Breast epithelium (tissue), 3 donors: ENCODE measurements around the gene TBR1.

Experiments
- POLR2A ChIP-seq: fragments of 450-650 bp; IDR thresholded peaks from one replicate; pipeline ENCODE4 v1.6.1; 2016; ENCODE audit warnings: antibody characterized with exemption, mild to moderate bottlenecking, moderate library complexity
- TF ChIP-seq, protein P1 (sequence below), 3 donors: fragments of 450-650 bp; IDR thresholded peaks; one replicate each; pipeline ENCODE4 v1.5.1; 2016 to 2017; ENCODE audit warnings: antibody characterized with exemption in 3 of 3, mild to moderate bottlenecking in 3 of 3, moderate library complexity in 3 of 3

DNA sequence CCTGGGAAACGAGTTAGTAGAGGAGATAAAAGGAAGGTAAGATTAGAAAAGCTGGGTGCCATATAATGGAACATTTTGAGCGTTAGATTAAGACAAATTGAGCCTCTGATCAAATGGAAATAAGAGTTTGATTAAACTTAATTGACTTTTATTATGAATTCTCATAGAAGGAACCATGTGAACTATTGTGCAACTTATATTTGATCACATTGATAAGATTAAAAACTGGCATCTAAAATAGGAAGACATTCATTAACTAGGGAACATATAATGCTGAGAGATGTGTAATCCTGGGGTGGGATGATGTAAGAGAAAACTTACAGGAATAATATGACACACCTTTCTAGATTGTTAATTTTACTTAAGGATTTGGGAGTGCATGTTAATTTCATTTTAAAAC is 22.5 kb downstream of the TBR1 start:
- TF ChIP-seq, protein P1, sequence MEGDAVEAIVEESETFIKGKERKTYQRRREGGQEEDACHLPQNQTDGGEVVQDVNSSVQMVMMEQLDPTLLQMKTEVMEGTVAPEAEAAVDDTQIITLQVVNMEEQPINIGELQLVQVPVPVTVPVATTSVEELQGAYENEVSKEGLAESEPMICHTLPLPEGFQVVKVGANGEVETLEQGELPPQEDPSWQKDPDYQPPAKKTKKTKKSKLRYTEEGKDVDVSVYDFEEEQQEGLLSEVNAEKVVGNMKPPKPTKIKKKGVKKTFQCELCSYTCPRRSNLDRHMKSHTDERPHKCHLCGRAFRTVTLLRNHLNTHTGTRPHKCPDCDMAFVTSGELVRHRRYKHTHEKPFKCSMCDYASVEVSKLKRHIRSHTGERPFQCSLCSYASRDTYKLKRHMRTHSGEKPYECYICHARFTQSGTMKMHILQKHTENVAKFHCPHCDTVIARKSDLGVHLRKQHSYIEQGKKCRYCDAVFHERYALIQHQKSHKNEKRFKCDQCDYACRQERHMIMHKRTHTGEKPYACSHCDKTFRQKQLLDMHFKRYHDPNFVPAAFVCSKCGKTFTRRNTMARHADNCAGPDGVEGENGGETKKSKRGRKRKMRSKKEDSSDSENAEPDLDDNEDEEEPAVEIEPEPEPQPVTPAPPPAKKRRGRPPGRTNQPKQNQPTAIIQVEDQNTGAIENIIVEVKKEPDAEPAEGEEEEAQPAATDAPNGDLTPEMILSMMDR (IDR thresholded peaks at IDR 0.05) = no peak
- TF ChIP-seq POLR2A = no peak
